Suprapubic skin (tissue), 4 donors: ENCODE results near the gene SFT2D1.

Experiments used
- CTCF ChIP-seq, 2 donors: fragments of 200-600 bp in 1 of 2; fragments of 450-650 bp in 1 of 2; sonication (generic) in 1 of 2; IDR thresholded peaks; one replicate each; pipeline ENCODE4 v1.5.1; 2016 to 2019; ENCODE audit warnings: antibody characterized with exemption in 2 of 2, mild to moderate bottlenecking in 1 of 2, moderate library complexity in 1 of 2
- EP300 ChIP-seq: sonication (generic); formaldehyde crosslinking; IDR thresholded peaks from one replicate; pipeline ENCODE4 v1.6.1; 2017; ENCODE audit warnings: antibody characterized with exemption
- POLR2A ChIP-seq, 2 donors: fragments of 450-650 bp; IDR thresholded peaks; one replicate each; pipeline ENCODE4 v1.6.1; 2017; ENCODE audit warnings: antibody characterized with exemption in 2 of 2, mild to moderate bottlenecking in 2 of 2, moderate library complexity in 2 of 2
- POLR2AphosphoS5 ChIP-seq, 3 donors: sonication (generic); formaldehyde crosslinking; IDR thresholded peaks; one replicate each; pipeline ENCODE4 v1.6.1; 2017; ENCODE audit warnings: antibody characterized with exemption in 3 of 3

GRCh38 chr6:166382933-166383801, 40.8 kb upstream of the SFT2D1 start, which contains the start of gene MPC1:
- TF ChIP-seq CTCF (IDR thresholded peaks at IDR 0.05) (no peak), POLR2A (IDR thresholded peaks at IDR 0.05) (peak in 1 of 2 donors; percentile 65), POLR2AphosphoS5 (IDR thresholded peaks at IDR 0.05) (peak in 2 of 3 donors; percentile 17 to 62), EP300 (no peak)
